ENCODE measurements around the gene GKN2.
A peak's percentile ranks its signal among the peaks of the same experiment; 100 is the strongest.
"Not testable (repeated sequence)": the region's sequence is repeated elsewhere in the genome, so short reads cannot be mapped to it uniquely, and the experiment has no call there.

The GKN2 gene

DNA sequence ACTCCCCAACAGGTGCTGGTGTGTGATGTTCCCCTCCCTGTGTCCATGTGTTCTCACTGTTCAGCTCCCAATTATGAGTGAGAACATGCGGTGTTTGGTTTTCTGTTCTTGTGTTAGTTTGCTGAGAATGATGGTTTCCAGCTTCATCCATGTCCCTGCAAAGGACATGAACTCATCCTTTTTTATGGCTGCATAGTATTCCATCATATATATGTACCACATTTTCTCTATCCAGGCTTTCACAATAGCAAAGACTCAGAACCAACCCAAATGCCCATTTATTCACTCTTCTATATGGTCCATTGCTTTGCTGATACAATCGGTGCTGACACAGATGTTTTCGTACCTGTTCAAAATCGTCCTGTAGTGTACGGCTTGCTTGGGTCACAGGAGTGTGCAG is 2.7 kb upstream of the GKN2 start:
- DNase-seq, result not testable (repeated sequence)

DNA sequence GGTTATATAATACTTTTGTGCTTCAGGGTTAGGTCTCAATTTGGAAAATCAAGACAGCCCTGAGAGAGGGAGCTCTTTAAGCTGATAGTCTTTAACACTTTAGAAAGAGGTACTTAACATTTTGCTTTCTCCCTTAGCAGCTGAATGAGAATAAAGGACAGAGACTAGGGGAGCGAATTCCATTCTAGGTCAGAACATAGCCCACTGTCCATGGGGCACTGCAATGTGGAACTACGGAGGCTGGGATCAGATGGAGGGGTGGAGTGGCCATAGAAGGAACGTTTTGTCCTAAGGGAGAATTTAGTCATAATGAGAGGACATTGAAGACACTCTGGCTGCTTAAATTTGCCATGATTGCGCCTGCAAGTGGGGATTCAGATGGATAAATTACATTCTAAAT is 794 bp downstream of the GKN2 start:
- DNase-seq, result no peak

- DNase-seq, result no peak
Measured at GRCh38 chr2:68948710-68949109, 4.0 kb downstream of the GKN2 start.

GRCh38 chr2:68946117-68946516 is 6.6 kb downstream of the GKN2 start:
- no peak for DNase-seq

GRCh38 chr2:68943581-68944568 is 8.8 kb downstream of the GKN2 start:
- DNase-seq, result peak; percentile 28

- DNase-seq, result no peak
Measured at GRCh38 chr2:68942827-68943226, 9.9 kb downstream of the GKN2 start.

DNA sequence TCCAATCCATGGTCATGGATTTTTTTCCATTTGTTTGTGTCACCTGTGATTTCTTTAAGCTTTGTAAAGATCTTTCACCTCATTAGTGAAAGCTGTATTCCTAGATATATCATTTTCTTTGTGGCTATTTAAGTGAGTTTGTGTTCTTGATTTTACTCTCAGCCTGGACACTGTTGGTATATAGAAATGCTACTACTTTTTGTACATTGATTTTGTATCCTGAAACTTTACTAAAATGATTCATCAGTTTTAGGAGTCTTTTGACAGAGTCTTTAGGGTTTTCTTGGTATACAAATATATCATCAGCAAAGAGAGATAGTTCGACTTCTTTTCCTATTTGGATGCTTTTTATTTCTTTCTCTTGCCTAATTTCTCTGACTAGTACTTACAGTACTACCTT is 12.3 kb downstream of the GKN2 start:
- no peak for DNase-seq

DNA sequence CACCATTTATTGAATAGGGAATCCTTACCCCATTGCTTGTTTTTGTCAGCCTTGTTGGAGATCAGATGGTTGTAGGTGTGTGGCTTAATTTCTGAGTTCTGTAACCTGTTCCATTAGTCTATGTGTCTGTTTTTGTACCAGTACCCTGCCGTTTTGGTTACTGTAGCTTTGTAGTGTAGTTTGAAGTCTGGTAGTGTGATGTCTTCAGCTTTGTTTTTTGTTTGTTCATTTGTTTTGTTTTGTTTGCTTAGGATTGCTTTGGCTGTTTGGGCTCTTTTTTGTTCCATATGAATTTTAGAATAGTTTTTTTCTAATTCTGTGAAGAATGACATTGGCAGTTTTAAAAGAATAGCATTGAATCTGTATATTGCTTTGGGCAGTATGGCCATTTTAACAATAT is 12.7 kb downstream of the GKN2 start:
- DNase-seq, result no peak

DNA sequence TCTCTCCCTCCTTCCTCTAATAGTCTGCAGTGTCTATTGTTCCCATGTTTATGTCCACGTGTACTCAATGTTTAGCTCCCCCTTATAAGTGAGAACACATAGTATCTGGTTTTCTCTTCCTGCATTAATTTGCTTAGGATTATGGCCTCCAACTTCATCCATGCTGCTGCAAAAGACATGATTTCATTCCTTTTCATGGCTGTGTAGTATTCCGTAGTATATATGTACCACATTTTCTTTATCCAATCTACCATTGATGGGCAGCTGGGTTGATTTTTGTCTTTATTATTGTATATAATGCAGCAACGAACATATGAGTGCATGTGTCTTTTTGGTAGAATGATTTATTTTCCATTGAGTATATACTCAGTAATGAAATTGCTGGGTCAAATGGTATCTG is 13.8 kb downstream of the GKN2 start:
- DNase-seq, result no peak

DNA sequence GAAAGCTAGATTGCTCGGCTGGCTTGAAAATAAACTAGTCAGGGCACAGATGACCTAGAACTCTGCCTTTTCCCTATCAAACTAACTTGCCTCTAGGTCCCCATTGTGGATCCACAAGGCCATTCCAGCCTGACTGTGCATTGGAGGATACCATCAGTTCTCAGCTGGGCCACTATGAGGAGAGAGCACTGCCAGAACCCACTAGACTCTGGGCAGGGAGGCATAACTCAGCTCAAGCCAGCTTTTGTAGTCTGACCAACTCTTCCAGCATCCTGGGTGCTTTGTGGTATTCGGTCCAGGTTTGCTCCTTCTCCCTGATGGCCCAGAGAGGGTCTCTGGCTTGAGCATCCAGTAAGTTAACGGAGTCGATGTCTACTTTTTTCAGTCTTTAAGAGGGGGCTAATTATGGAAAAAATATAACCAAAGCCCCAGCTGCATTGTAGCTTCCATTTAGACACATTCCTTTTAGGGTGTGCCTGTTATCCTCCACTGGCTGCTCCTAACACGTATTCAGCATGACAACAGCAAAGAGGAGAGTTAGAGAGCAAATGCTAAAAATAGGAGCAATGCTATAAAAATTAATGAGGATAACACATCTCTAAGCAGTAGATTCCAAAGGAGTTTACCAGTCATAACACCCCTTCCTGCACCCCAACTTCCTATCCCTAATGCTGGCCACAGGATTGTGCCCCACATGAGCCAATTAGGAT is 15.2 kb downstream of the GKN2 start:
- no peak for DNase-seq

- DNase-seq, result no peak
Measured at GRCh38 chr2:68936889-68937288, 15.8 kb downstream of the GKN2 start.

- DNase-seq, result no peak
Measured at GRCh38 chr2:68936427-68936826, 16.3 kb downstream of the GKN2 start.

- DNase-seq, result no peak
Measured at GRCh38 chr2:68935471-68935870, 17.2 kb downstream of the GKN2 start.

- no peak for DNase-seq
Measured at GRCh38 chr2:68934021-68934420, 18.7 kb downstream of the GKN2 start.

DNA sequence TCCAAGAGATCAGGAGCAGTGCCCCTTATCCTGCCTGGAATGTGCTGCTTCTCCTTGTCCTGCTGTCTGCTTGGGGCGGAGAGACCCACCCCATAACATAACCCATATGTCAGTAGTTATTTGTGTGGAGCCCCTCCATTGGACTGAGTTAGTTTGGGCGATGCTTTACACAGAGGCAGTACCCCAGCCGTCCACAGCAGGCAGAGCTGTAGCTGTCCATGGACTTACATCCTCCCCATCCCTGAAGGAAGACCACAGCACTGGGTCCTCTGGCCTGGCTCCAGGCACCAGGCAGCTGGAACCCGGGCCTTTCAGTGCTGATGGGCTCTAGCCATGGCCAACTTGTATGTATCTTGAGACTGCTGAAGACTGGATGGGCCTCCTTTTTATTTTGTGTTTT is 20.3 kb downstream of the GKN2 start:
- no peak for DNase-seq

GRCh38 chr2:68931799-68932198 is 20.9 kb downstream of the GKN2 start:
- DNase-seq, result no peak

GRCh38 chr2:68931149-68931711 is 21.5 kb downstream of the GKN2 start:
- DNase-seq, result no peak

GRCh38 chr2:68926796-68927195 is 25.9 kb downstream of the GKN2 start:
- no peak for DNase-seq

GRCh38 chr2:68925295-68925896 is 27.3 kb downstream of the GKN2 start:
- DNase-seq, result peak; percentile 28

DNA sequence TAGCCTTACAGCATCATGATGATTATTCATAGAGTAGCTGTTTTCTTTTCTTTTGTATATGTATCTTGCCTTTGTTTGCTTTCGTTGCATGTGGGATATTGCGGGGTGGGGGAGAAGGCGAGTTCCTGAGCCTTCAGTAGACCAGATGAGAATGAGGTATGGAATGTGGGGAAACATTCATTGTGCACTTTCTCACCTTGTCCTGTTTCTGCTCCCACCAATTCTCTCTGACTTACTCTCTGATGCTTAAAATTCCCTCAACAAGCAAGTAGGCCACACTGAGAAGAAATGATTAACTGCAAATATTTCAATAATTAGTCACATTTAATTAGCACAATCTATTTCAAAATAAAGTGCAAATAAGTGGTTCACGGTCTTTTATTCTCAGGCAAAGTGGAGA is 31.0 kb downstream of the GKN2 start:
- no peak for DNase-seq

- DNase-seq, result no peak
Measured at GRCh38 chr2:68920481-68921170, 32.1 kb downstream of the GKN2 start.

- DNase-seq, result no peak
Measured at GRCh38 chr2:68918497-68918896, 34.2 kb downstream of the GKN2 start.
